Measurements from ENCODE around the gene SLC34A1.
"Not testable (repeated sequence)": the region's sequence is repeated elsewhere in the genome, so short reads cannot be mapped to it uniquely, and the experiment has no call there.

SLC34A1 gene

GRCh38 chr5:177355162-177355867 is 28.9 kb upstream of the SLC34A1 start:
- DNase-seq (ENCODE audit: low read depth) = no peak

DNA sequence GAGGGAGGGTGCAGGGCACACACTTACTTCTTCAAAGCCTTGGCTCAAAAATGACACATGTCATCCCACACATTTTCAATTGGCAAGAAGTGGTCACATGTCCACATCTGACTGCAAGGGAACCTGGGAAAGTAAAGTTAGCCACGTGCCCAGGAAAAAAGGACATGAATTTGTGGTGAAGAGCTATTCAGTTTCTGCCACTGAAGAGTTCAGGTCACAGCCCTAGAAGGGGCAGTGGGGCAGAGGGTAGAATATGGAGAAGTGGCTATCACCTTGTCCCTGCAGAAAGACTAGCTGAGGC is 28.4 kb upstream of the SLC34A1 start:
- no peak for DNase-seq (ENCODE audit: low read depth)

DNA sequence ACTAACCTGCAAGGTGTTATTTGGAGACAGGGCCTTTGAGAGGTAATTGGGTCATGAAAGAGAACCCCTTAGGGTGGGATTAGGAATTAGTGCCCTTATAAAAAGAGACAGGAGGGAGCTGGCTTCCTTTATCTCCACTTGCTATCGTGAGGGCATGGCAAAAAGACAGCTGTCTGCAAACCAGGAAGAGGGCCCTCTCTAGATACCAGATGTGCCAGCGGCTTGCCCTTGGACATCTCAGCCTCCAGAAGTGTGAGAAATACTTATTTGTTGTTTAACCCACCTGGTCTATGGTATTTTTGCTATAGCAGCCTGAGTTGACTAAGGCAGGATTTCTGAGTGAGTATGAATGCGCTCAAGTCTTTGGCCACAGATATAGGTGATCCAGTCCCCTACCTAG is 27.5 kb upstream of the SLC34A1 start:
- DNase-seq (ENCODE audit: low read depth) = no peak

DNA sequence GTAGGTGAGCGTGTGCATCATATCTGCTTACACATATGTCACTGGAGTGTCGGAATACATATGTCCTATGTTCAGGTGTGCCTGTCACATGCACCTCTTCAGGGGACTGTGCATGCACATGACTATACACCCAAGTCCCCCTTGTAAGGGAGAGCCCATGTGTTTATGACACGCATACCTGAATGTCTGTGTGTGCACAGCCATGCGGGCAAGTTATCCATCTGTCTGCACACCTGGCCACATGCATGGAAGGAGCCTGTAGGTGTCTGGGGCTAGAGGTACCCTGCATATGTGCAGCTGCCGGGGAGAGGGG is 27.1 kb upstream of the SLC34A1 start:
- DNase-seq (ENCODE audit: low read depth) = no peak

- DNase-seq (ENCODE audit: low read depth) = peak; percentile 41
These were observed 26.5 kb upstream of the SLC34A1 start, which contains the start of gene RGS14 for GRCh38 chr5:177357459-177358351. Gene RGS14, plus strand, starts transcription at chr5:177357924. Its CDS starts 101 bp downstream, at chr5:177358025.

DNA sequence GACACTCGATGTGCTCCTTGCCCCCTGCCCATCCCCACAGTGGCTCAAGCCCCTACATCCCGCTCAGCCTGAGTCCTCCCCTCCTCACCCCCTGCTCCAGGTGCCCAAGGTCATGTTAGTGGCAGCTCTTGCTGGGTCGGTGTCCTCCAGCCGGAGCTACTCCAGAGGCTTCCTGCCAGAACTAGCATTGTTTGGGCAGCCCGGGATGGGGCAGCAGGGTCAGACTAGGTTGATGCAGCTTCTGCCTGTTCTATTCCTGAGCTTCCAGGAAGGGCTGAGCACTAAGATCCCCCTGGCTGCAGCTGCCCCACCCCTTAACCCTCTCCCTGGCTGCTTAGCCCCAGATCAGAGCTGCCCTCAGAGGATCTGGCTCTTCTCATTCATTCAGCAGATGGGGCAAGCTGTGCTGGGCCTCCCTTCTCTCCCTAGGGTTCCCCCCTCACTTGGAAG is 25.8 kb upstream of the SLC34A1 start:
- no peak for DNase-seq (ENCODE audit: low read depth)

DNA sequence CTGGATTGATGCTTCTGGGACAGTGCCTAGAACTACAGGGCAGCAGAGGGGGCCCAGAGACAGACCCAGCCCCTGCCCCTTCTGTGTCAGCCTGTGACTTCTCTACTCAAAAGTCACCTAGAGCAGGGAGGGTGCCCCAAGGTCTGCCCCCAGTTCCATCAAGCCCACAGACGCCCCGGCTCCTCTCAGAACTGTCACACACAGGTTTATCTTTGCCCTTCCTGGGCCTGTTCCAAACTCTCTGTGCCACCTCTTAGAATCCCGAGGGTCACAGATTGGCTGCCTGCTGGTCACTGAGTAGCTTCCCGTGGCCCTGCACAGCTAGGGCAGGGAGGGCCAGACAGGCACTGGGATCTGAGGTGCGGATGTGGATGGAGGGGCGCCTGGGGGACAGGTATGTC is 24.8 kb upstream of the SLC34A1 start:
- no peak for DNase-seq (ENCODE audit: low read depth)

- no peak for DNase-seq (ENCODE audit: low read depth)
These were observed 24.4 kb upstream of the SLC34A1 start for GRCh38 chr5:177359860-177360259.

GRCh38 chr5:177360740-177361139 is 23.5 kb upstream of the SLC34A1 start:
- DNase-seq (ENCODE audit: low read depth) = not testable (repeated sequence)

DNA sequence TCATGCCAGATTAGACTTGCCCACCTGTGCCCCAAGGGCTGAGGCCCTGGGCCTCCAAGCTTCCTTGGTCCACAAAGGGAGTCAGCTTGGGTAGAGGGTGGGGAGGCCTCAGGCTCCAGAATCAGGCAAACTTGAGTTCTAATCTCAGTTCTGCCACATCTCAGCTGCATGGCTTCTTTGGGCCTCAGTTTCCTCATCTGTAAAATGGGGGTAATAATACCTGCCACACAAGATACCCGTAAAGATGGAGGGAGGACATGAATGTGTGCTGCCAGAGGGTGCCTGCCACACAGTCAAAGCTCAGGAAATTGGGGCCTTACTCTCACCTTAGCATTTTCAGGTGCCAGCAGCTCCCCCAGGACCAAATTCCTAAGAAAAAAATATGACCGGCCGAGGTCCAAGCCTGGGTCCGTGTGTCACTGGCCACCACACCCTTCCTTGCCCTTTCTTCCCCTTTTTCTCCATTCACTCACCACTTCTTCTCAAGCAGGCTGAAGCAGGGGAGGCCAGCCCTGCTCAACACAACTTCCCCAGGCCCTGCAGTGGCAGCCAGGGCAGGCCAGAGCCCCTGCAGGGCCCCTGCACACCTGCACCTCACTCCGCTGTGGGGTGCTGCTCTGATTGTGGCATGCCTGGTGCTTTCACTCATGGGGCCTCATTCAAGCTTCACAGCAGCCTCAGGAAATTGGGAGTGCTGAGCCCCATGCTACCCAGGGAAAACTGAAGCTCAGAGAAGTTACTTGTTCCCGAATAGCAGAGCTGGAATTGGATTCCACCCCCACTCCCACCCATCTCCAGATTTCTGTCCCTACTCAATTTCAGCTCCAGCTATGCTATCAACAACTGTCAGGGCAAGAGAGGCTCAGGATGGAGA is 22.6 kb upstream of the SLC34A1 start:
- no peak for DNase-seq (ENCODE audit: low read depth)

- no peak for DNase-seq (ENCODE audit: low read depth)
These were observed 22.0 kb upstream of the SLC34A1 start for GRCh38 chr5:177362292-177362609.

DNA sequence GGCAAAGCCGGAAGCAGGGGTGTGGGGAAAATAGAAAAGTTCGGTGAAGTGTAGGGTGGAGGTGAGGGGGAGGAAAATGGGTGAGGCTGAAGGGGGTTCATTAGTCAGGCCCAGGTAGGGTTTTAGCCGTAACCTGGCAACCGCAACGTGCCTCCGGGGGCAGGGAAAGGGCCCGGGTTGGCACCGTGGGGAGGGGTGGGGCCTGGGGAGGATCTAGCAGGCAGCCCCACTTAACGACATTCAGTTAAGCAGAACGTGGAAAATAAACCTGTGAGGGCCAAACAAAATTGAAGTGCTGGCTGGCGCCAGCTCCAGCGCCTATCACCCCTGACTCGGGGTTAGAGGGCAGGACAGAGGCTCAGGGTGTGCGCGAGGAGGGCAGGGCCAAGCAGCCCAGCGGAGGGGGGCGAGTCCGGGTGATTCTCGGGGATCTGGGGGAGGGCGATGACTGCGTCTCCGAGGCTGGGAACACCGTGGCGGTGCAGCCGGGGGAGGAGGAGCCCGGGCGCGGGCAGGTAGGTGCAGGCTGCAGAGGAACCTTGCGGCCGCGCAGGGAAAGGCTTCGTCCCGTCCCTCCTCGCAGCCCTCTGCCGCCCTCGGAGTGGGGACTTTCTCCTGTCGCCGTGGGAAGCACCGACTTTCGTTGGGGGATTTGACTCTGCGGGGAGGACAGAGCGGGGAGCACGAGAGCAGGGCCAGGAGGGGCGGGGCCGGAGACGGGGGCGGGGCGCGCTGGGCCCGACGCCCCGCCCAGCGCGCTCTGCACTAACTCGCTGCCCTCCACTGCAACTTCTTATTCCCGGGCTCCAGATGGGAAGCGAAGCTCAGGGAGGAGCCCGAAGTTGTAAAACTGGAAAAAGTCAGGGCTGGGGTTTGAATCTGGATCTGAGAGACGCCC is 21.4 kb upstream of the SLC34A1 start:
- peak; percentile 59 for DNase-seq (ENCODE audit: low read depth)

DNA sequence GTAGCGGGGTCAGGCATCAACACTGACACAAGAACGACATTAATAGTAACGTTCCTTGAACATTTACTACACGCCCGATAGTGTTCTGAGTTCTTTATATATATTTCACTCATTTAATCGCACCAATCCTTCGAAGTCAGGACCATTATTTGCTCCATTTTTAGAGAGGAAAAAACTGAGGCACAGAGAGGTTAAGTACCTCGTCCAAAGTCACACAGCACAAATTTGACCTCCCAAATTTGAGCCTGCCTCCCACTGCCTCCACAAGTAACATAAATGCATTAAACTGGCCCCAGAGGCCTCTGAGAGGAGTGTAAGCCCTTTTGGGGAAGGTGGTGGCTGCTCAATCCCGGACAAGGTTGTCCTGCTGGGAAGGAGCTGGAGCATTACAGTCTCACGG is 20.7 kb upstream of the SLC34A1 start:
- no peak for DNase-seq (ENCODE audit: low read depth)

- no peak for DNase-seq (ENCODE audit: low read depth)
These were observed 19.9 kb upstream of the SLC34A1 start for GRCh38 chr5:177364159-177364962.

DNA sequence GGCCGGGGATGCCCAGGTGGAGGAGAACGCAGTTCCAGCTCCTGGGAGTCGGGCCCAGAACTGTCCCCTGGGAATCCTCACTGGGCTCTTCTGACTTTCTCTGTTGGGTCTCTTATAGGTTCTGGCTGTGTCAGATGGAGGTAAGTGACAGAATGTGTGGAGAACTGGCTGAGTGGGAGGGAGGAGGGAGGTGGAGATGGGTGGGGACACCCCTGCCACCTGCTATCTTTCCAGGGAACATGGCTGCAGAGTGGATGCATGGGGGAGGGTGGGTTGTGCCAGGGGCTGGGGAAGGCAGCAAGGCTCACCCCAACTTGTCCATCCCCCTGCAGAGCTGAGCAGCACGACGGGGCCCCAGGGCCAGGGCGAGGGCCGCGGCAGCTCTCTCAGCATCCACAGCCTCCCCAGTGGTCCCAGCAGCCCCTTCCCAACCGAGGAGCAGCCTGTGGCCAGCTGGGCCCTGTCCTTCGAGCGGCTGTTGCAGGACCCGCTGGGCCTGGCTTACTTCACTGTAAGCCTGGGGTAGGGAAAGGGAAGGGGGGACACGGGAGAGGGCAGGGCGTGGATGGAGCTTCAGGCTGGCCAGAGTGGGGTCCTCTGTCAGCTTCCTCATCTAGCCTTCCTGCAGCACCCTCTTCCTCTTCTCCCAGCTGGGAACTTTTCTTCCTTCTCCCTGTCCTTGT is 18.2 kb upstream of the SLC34A1 start:
- no peak for DNase-seq (ENCODE audit: low read depth)

GRCh38 chr5:177366528-177367322 is 17.5 kb upstream of the SLC34A1 start:
- DNase-seq (ENCODE audit: low read depth) = no peak

DNA sequence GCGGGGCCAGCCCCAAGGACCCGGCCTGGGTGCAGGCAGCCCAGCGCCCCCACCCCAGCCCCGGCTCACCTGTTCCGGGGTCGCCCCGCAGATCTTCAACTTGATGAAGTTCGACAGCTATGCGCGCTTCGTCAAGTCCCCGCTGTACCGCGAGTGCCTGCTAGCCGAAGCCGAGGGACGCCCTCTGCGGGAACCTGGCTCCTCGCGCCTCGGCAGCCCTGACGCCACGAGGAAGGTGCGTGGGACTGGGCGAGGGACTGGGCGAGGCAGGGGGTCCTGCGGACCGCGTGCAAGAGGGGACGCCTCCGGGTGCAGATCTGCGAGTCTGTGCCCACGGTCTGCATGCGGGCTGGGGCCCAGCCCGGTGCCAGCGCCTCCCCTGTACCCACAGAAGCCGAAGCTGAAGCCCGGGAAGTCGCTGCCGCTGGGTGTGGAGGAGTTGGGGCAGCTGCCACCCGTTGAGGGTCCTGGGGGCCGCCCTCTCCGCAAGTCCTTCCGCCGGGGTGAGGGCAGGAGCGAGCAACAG is 16.8 kb upstream of the SLC34A1 start:
- no peak for DNase-seq (ENCODE audit: low read depth)

DNA sequence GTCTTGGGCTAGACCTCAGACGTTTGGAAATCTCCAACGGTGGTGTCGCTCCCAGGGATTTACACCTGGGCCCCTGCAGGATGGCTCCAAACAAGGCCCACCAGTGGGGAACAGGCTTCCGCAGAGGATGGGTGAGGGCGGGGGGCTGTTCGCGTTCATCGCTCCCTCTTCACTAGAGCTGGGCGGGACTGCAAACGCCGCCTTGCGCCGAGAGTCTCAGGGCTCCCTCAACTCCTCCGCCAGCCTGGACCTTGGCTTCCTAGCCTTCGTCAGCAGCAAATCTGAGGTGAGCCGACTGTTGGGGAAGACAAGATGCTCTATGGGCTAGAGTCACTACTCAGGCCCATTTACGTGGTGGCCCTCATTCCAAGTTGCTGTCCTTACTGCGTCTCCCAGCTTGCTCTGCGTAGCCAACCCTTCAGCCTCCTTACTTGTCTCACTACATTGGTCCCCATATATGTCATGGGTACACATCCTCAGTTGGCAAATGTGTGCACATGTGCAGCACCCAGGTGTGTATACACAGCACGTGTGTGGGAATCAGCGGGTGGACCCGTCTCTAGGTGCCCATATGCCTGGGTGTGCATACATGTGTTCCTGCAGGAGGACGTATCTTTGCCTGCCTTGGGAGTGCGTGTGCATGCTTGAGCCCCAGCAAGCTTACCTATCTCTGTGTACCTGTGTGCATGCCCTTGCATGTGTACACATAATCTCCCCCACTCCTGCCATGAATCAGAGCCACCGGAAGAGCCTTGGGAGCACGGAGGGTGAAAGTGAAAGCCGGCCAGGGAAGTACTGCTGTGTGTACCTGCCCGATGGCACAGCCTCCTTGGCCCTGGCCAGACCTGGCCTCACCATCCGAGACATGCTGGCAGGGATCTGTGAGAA is 16.0 kb upstream of the SLC34A1 start:
- DNase-seq (ENCODE audit: low read depth) = no peak

Measured in activated T-cell treated with anti-CD3 and anti-CD28 coated beads for 1 hour (primary cell).